GM19043 (cell line): ENCODE data around the gene ASPDH.
"Not testable (repeated sequence)": the region's sequence is repeated elsewhere in the genome, so short reads cannot be mapped to it uniquely, and the experiment has no call there.

Experiments
- ATAC-seq: cut with Tn5 transposase; IDR thresholded peaks from one replicate; pipeline ENCODE4 v1.9.1; 2021; ENCODE audit warnings: low read depth; ENCODE audit not compliant: unreplicated experiment

ASPDH gene

DNA sequence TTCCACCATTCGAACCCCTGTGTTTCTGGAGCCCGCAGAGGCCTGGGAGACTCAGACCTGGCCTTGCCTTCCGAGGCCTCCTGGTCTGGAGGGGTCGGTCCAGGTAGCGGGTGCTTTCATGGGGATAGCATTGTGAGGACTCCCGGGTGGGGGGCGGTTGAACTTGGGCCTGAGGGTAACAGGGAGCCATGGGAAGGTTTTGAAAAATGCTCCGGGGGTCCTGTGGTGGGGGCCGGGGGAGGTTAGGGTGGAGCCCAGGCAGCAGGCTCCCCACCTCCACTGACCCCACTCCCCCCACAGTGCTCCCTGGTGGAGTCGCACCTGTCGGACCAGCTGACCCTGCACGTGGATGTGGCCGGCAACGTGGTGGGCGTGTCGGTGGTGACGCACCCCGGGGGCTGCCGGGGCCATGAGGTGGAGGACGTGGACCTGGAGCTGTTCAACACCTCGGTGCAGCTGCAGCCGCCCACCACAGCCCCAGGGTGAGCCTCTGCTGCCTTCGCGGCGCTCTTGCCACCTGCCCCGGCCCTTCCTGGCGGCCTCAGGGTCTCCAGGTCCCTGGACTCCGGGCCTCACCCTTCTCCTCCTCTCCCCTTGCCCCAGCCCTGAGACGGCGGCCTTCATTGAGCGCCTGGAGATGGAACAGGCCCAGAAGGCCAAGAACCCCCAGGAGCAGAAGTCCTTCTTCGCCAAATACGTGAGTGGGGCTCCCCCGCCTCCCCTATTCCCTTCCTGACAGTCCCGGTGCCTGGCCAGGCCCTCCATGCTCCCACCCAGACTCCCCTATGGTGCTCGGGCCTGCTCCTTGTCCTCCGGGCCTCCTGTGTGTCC lies 33.2 kb downstream of the ASPDH start:
- ATAC-seq, result no peak

DNA sequence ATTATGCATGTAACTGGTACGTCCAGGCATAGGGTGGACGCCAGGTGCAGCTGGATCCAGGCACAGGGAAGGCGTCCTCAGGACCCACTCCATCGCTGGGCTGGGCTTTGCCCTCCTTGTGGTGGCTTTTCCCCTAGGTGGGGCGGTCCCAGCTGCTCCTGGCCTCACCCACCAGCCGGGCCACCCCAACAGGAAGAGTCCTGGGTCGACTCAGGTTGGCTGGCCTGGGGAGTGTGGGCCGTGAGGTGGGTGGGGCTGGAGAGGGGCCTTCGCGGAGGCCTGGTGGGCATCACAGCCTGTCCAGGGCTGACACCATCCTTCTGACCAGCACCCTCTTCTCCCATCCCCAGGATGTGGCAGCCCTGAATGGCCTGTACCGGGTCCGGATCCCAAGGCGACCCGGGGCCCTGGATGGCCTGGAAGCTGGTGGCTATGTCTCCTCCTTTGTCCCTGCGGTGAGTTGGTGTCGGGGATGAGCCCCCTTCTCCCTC lies 33.9 kb downstream of the ASPDH start:
- ATAC-seq, result no peak

GRCh38 chr19:50478901-50479715 lies 34.6 kb downstream of the ASPDH start:
- no peak for ATAC-seq

- no peak for ATAC-seq
Measured at GRCh38 chr19:50477751-50478515, 35.8 kb downstream of the ASPDH start.

GRCh38 chr19:50476907-50477238 lies 36.8 kb downstream of the ASPDH start:
- no peak for ATAC-seq

DNA sequence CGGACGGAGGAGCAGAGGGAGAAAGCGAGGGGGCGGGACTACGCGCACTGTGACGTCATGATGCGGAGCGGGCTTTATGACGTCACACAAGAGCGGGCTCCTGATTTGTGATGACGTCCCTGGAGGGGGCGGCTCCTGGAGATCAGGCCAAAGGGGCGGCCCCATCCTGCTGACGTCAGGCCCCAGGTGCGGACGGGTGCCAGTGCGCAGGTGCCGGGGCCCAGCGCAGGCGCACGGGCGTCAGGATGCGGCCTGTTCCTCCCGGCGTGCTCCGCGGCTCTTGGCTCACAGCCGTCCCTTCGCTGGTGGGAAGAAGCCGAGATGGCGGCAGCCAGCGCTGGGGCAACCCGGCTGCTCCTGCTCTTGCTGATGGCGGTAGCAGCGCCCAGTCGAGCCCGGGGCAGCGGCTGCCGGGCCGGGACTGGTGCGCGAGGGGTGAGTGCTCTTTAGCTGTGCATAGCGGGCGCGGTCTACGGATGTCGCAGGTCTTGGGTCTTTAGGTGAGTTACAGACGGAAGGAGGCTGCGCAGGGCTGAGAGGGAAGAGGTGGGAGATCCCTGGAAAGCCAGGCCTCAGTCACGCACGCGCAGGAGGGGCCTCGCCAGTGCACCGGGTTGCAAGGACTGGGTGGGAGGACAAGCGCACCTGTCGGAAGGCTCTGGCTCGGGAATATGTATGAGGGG lies 37.3 kb downstream of the ASPDH start, which contains the start of the genes EMC10 and GARIN5A:
EMC10 (plus strand) TSS at position 284 of the 683 bp plus-strand sequence; CDS start at position 322, 38 bp downstream.
GARIN5A (minus strand) TSS at position 625 of the 683 bp plus-strand sequence; CDS start at position 165, 460 bp downstream.
- ATAC-seq, result no peak

- no peak for ATAC-seq
Measured at GRCh38 chr19:50475736-50476223, 37.9 kb downstream of the ASPDH start.

GRCh38 chr19:50475101-50475568 lies 38.6 kb downstream of the ASPDH start:
- no peak for ATAC-seq

- ATAC-seq, result not testable (repeated sequence)
Measured at GRCh38 chr19:50473336-50473735, 40.4 kb downstream of the ASPDH start.

- no peak for ATAC-seq
Measured at GRCh38 chr19:50468818-50469217, 44.9 kb downstream of the ASPDH start.

GRCh38 chr19:50467566-50467965 lies 46.1 kb downstream of the ASPDH start:
- ATAC-seq, result no peak

DNA sequence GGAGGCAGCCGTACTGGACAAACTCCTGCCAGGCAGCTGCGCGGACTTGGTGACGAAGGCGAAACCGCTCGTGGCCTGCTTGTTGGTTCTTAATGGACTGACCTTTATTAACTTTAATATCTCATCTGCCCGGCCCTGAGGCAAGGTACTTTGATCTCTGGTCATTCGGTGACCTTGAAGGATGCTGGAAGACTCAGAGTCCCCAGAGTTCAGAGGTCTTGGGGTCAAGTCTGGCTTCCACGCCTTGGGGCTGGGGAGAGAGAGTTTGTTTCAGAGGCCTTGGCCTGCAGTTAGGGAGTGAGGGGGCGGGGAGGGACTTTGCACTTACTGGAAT lies 47.0 kb downstream of the ASPDH start:
- no peak for ATAC-seq

DNA sequence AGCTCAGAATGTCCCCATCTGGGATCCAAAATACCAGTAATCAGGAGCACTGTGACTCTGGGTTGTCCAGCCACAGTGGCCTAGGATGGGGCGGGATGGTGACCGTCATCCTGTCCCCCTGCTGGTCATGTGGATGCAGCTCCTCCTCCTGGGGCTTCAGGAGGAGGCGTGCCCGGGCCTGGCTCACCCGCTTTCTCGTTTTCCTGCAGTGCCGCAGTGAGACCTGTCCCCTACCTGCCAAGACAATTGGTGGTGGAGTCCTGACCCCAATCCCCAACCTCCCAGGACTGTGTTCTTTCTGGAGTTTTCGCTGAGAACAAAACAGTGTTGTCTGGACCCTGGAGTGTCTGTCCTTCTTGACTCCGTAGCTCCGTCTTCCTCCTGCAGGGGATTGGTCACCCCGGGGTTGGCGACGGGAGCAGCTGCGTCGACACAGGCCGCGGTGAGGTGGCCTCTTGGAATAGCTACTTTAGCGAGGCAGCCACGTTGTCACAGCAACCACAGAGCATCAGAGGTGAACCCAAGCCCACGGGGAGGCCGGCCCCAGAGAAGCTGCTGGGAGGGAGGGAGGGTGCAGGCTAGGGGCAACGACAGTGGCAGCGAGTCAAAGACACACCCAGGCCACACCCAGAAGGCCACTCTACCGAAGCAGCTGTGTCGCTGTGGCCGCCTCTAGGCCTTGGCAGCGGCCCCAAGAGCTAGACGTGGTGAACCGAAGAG lies 47.6 kb downstream of the ASPDH start:
- no peak for ATAC-seq

- ATAC-seq, result no peak
Measured at GRCh38 chr19:50465000-50465399, 48.7 kb downstream of the ASPDH start.

GRCh38 chr19:50464348-50464747 lies 49.4 kb downstream of the ASPDH start:
- ATAC-seq, result no peak

- ATAC-seq, result no peak
Measured at GRCh38 chr19:50462970-50463369, 50.7 kb downstream of the ASPDH start.
